Measurements from ENCODE around the gene SPDYC.

Gene SPDYC

GRCh38 chr11:65205602-65205967 lies 35.6 kb downstream of the SPDYC start:
- no peaks in the 10 kb centered on the region for H3K27me3 ChIP-seq (replicated peaks; ENCODE audit: insufficient read depth, low read length)
- no peaks in the 10 kb centered on the region for H3K36me3 ChIP-seq (replicated peaks; ENCODE audit: insufficient read depth, low read length)
- no peaks in the 10 kb centered on the region for H4K20me1 ChIP-seq (ENCODE audit: insufficient read depth, low read length)
- H3K4me3 ChIP-seq (ENCODE audit: low read length) = no peak overlapping the region
- no peaks in the 10 kb centered on the region for H3K9me2 ChIP-seq (replicated peaks; ENCODE audit: insufficient read depth, low read length)
- H3K9me3 ChIP-seq (replicated peaks; ENCODE audit: insufficient read depth, low read length) = no peaks in the 10 kb centered on the region
- no peaks in the 10 kb centered on the region for H3K79me2 ChIP-seq (ENCODE audit: low read length)
- H3K4me1 ChIP-seq (ENCODE audit: low read length) = no peaks in the 10 kb centered on the region
- H3K9ac ChIP-seq (ENCODE audit: low read length) = no peak overlapping the region
- H3K4me2 ChIP-seq (ENCODE audit: low read depth, low read length) = no peak overlapping the region
- no peak overlapping the region for H2AFZ ChIP-seq (ENCODE audit: low read length)
- no peak for TF ChIP-seq EZH2phosphoT487 (IDR thresholded peaks at IDR 0.05; ENCODE audit: low read length)
- TF ChIP-seq CTCF (IDR thresholded peaks at IDR 0.05; ENCODE audit: low read length) = no peak
- TF ChIP-seq EZH2 (optimal IDR thresholded peaks at IDR 0.05; ENCODE audit: low read depth, low read length) = no peak
- no peaks in the 10 kb centered on the region for H3F3A ChIP-seq (ENCODE audit: insufficient read depth, low read length)
- no peak for DNase-seq
- H3K27ac ChIP-seq (ENCODE audit: low read length) = no peak overlapping the region

- no peaks in the 10 kb centered on the region for H3K36me3 ChIP-seq (replicated peaks; ENCODE audit: insufficient read depth, low read length)
- no peak overlapping the region for H3K9ac ChIP-seq (ENCODE audit: low read length)
- no peaks in the 10 kb centered on the region for H4K20me1 ChIP-seq (ENCODE audit: insufficient read depth, low read length)
- H3F3A ChIP-seq (ENCODE audit: insufficient read depth, low read length) = no peaks in the 10 kb centered on the region
- no peak for TF ChIP-seq EZH2 (optimal IDR thresholded peaks at IDR 0.05; ENCODE audit: low read depth, low read length)
- no peak for TF ChIP-seq CTCF (IDR thresholded peaks at IDR 0.05; ENCODE audit: low read length)
- no peak for TF ChIP-seq EZH2phosphoT487 (IDR thresholded peaks at IDR 0.05; ENCODE audit: low read length)
- H3K27me3 ChIP-seq (replicated peaks; ENCODE audit: insufficient read depth, low read length) = no peaks in the 10 kb centered on the region
- H3K27ac ChIP-seq (ENCODE audit: low read length) = no peak overlapping the region
- no peak overlapping the region for H2AFZ ChIP-seq (ENCODE audit: low read length)
- no peak overlapping the region for H3K4me2 ChIP-seq (ENCODE audit: low read depth, low read length)
- no peak overlapping the region for H3K4me3 ChIP-seq (ENCODE audit: low read length)
- no peaks in the 10 kb centered on the region for H3K9me2 ChIP-seq (replicated peaks; ENCODE audit: insufficient read depth, low read length)
- H3K9me3 ChIP-seq (replicated peaks; ENCODE audit: insufficient read depth, low read length) = no peaks in the 10 kb centered on the region
- no peaks in the 10 kb centered on the region for H3K79me2 ChIP-seq (ENCODE audit: low read length)
- no peak for DNase-seq
- H3K4me1 ChIP-seq (ENCODE audit: low read length) = no peaks in the 10 kb centered on the region
These were observed 36.4 kb downstream of the SPDYC start for GRCh38 chr11:65206441-65206841.

DNA sequence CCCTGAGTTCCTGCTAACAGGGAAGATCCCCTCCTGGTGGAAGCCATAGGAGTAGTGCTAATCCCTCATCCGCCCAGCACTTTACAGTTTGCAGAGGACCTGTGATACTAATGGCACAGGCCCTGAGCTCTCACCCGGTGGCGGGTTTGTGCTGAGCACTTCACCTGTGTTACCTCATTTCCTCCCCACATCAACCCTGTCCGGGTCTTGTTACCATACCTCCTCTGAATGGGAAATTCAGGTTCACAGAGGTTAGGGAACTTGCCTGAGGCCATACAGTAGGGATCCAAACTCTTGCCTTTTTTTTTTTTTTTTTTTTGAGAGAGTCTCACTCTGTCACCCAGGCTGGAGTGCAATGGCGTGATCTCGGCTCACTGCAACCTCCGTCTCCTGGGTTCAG lies 36.9 kb downstream of the SPDYC start:
- Histone ChIP-seq H3K27me3 (replicated peaks; ENCODE audit: insufficient read depth, low read length) (no peaks in the 10 kb centered on the region), H3K9ac (ENCODE audit: low read length) (no peak overlapping the region), H3K4me1 (ENCODE audit: low read length) (no peaks in the 10 kb centered on the region), H2AFZ (ENCODE audit: low read length) (no peak overlapping the region), H3K9me3 (replicated peaks; ENCODE audit: insufficient read depth, low read length) (no peaks in the 10 kb centered on the region), H3K27ac (ENCODE audit: low read length) (no peak overlapping the region), H3K4me2 (ENCODE audit: low read depth, low read length) (no peak overlapping the region), H3K9me2 (replicated peaks; ENCODE audit: insufficient read depth, low read length) (no peaks in the 10 kb centered on the region), H3K79me2 (ENCODE audit: low read length) (no peaks in the 10 kb centered on the region), H3K36me3 (replicated peaks; ENCODE audit: insufficient read depth, low read length) (no peaks in the 10 kb centered on the region), H4K20me1 (ENCODE audit: insufficient read depth, low read length) (no peaks in the 10 kb centered on the region), H3F3A (ENCODE audit: insufficient read depth, low read length) (no peaks in the 10 kb centered on the region), H3K4me3 (ENCODE audit: low read length) (no peak overlapping the region)
- DNase-seq = no peak
- TF ChIP-seq EZH2phosphoT487 (IDR thresholded peaks at IDR 0.05; ENCODE audit: low read length) (no peak), CTCF (IDR thresholded peaks at IDR 0.05; ENCODE audit: low read length) (no peak), EZH2 (optimal IDR thresholded peaks at IDR 0.05; ENCODE audit: low read depth, low read length) (no peak)

All from MM.1S (cell line).